K562 (cell line): ENCODE results near the gene TCF3. TPM values are rescaled to one million over a fixed set of nuclear protein-coding genes. Genes with fewer than 3 reads are reported as not detected.
A peak's percentile ranks its signal among the peaks of the same experiment; 100 is the strongest.

Source experiments
- ARID3B ChIP-seq: fragments of 250-450 bp; sonication (Bioruptor Pico); IDR thresholded peaks from 2 replicates; pipeline ENCODE4 v1.4.0; 2020; ENCODE audit warnings: borderline replicate concordance
- FOXK2 ChIP-seq, 2 experiments: fragments of 450-650 bp; IDR thresholded peaks in 1 of 2; conservative IDR thresholded peaks in 1 of 2; 2 replicates each; pipeline ENCODE4 v1.6.1; 2016; ENCODE audit warnings: low read depth in 2 of 2, mild to moderate bottlenecking in 1 of 2
- FOXO4 ChIP-seq: fragments of 450-650 bp; formaldehyde crosslinking; IDR thresholded peaks from 2 replicates; pipeline ENCODE4 v1.4.0; 2020; ENCODE audit warnings: mild to moderate bottlenecking, moderate library complexity
- GABPB2 ChIP-seq: fragments of 250-450 bp; sonication (Bioruptor Pico); conservative IDR thresholded peaks from 2 replicates; pipeline ENCODE4 v1.5.1; 2021; ENCODE audit warnings: mild to moderate bottlenecking
- PCBP2 ChIP-seq: fragments of 200-400 bp; formaldehyde crosslinking; IDR thresholded peaks from 2 replicates; pipeline ENCODE4 v1.6.1; 2018; ENCODE audit warnings: low read length, low read depth, mild to moderate bottlenecking, moderate library complexity; ENCODE audit not compliant: poor library complexity, severe bottlenecking
- RERE ChIP-seq: sonication (generic); formaldehyde crosslinking; IDR thresholded peaks from 2 replicates; pipeline ENCODE4 v1.8.0; 2023; ENCODE audit warnings: missing genetic modification reagents, mild to moderate bottlenecking, borderline replicate concordance
- SNAPC5 ChIP-seq: fragments of 250-450 bp; sonication (Bioruptor Pico); IDR thresholded peaks from 2 replicates; pipeline ENCODE4 v1.8.0; 2021; ENCODE audit warnings: moderate library complexity, mild to moderate bottlenecking, inconsistent platforms
- SNIP1 ChIP-seq: fragments of 450-650 bp; IDR thresholded peaks from 2 replicates; pipeline ENCODE4 v1.7.1; 2017; ENCODE audit warnings: low read depth, mild to moderate bottlenecking
- SP1 ChIP-seq: sonication (generic); formaldehyde crosslinking; IDR thresholded peaks from 2 replicates; pipeline ENCODE4 v1.8.1; 2022; ENCODE audit warnings: mild to moderate bottlenecking, missing genetic modification reagents
- ZBTB11 ChIP-seq, 3 experiments: fragments of 200-800 bp in 1 of 3; fragments of 250-450 bp in 1 of 3; fragments of 450-650 bp in 1 of 3; sonication (Bioruptor Pico) in 1 of 3; sonication (Bioruptor generic) in 1 of 3; formaldehyde crosslinking in 1 of 3; IDR thresholded peaks; 2 replicates each; pipeline versions ENCODE4 v1.6.1 to v1.8.0; 2016 to 2022; ENCODE audit warnings: mild to moderate bottlenecking in 2 of 3, missing genetic modification characterization in 2 of 3, missing compliant biosample characterization in 1 of 3, moderate library complexity in 1 of 3
- ZNF174 ChIP-seq: fragments of 250-450 bp; sonication (Bioruptor Pico); IDR thresholded peaks from 2 replicates; pipeline ENCODE4 v1.4.0; 2020; ENCODE audit warnings: mild to moderate bottlenecking
- ZNF511 ChIP-seq: sonication (generic); formaldehyde crosslinking; IDR thresholded peaks from 2 replicates; pipeline ENCODE4 v1.8.0; 2022; ENCODE audit warnings: mild to moderate bottlenecking, missing genetic modification reagents
- polyA plus RNA-seq, 8 experiments: library from polyadenylated mRNA; depleted of rRNA in 4 of 8; stranded (reverse) in 5 of 8; unstranded in 3 of 8; fragments of >200 nt; fragmentation: Nextera tagmentation in 2 of 8; fragmentation: Illumina TruSeq in 1 of 8; extraction: Ambion mirVana in 2 of 8; extraction: Trizol in 1 of 8; gene quantifications; 2 replicates each; pipeline versions ENCODE4 v1.2.1 to v1.2.3, GENCODE V29; 2011 to 2014; ENCODE audit warnings: inconsistent platforms in 1 of 8, missing spikeins in 1 of 8
- total RNA-seq, 7 experiments: library from RNA; depleted of rRNA in 6 of 7; stranded (reverse); fragments of >200 nt in 6 of 7; fragmentation: Illumina TruSeq in 2 of 7; extraction: Trizol in 2 of 7; gene quantifications; 2 replicates each; pipeline versions ENCODE4 v1.2.1 to v1.2.3, GENCODE V29; 2011 to 2021; ENCODE audit warnings: low replicate concordance in 1 of 7

TCF3 gene
- total and polyA plus RNA-seq, 9 of the 15 experiments (the other 6 are each of a cell fraction or from before 2014, with no cell fraction given) = 5.6 to 259 (median 84.0) TPM

GRCh38 chr19:1652471-1653299 is at the start of gene TCF3 (continued):
- no peak for TF ChIP-seq FOXO4
- TF ChIP-seq PCBP2 = no peak
- TF ChIP-seq RERE (CRISPR knock-in tag) = no peak
- TF ChIP-seq SNAPC5 = no peak
- TF ChIP-seq FOXK2 (conservative IDR thresholded peaks at IDR 0.05 in 1 of 2, IDR thresholded peaks at IDR 0.05 in 1 of 2; ENCODE audit: low read depth in 2 of 2) = peak in 1 of 2 experiments; percentile 67; a peak in 2 of 4 replicates
- no peak for TF ChIP-seq ZNF174 (CRISPR knock-in tag)
- no peak for TF ChIP-seq ARID3B (CRISPR knock-in tag)
- TF ChIP-seq GABPB2 (CRISPR knock-in tag) = no peak
- TF ChIP-seq SNIP1 = no peak
- TF ChIP-seq SP1 (CRISPR knock-in tag) = peak; percentile 100
- 0 out of 6 replicates have a peak, but pooled peaks of 1 of the 3 experiments have one; percentile 19 for TF ChIP-seq ZBTB11 (CRISPR knock-in tag; IDR thresholded peaks at IDR 0.05)
- TF ChIP-seq ZNF511 (CRISPR knock-in tag) = peak; percentile 53; the same call in 1 of the 2 replicates
